ENCODE data around the gene PAM16.
A peak's percentile ranks its signal among the peaks of the same experiment; 100 is the strongest.
"Not testable (repeated sequence)": the region's sequence is repeated elsewhere in the genome, so short reads cannot be mapped to it uniquely, and the experiment has no call there.

PAM16 gene

GRCh38 chr16:4350787-4351659 lies at the start of gene PAM16:
PAM16 (minus strand) TSS chr16:4351321; CDS start chr16:4351234, 87 bp downstream.
- TF ChIP-seq CTCF (IDR thresholded peaks at IDR 0.05; ENCODE audit: low read depth, low read length) = no peak
- peak within 1 kb of the TSS; percentile 70 for H3K4me3 ChIP-seq (ENCODE audit: low read depth, low read length)

- no peak for TF ChIP-seq CTCF (IDR thresholded peaks at IDR 0.05; ENCODE audit: low read depth, low read length)
- no peak overlapping the region for H3K4me3 ChIP-seq (ENCODE audit: low read depth, low read length)
These were observed 48.0 kb upstream of the PAM16 start for GRCh38 chr16:4399001-4399730.

- no peak for TF ChIP-seq CTCF (IDR thresholded peaks at IDR 0.05; ENCODE audit: low read depth, low read length)
- H3K4me3 ChIP-seq (ENCODE audit: low read depth, low read length) = no peak overlapping the region
These were observed 44.1 kb upstream of the PAM16 start for GRCh38 chr16:4395055-4395726.

- not testable (repeated sequence) for H3K4me3 ChIP-seq (ENCODE audit: low read depth, low read length)
These were observed 42.7 kb upstream of the PAM16 start for GRCh38 chr16:4393850-4394249.

GRCh38 chr16:4393240-4393600 lies 42.1 kb upstream of the PAM16 start:
- TF ChIP-seq CTCF (IDR thresholded peaks at IDR 0.05; ENCODE audit: low read depth, low read length) = no peak
- H3K4me3 ChIP-seq (ENCODE audit: low read depth, low read length) = no peak overlapping the region

GRCh38 chr16:4392382-4393239 lies 41.5 kb upstream of the PAM16 start:
- no peak overlapping the region for H3K4me3 ChIP-seq (ENCODE audit: low read depth, low read length)
- no peak for TF ChIP-seq CTCF (IDR thresholded peaks at IDR 0.05; ENCODE audit: low read depth, low read length)
